ENCODE data around the gene PSD. TPM values are rescaled to one million over a fixed set of nuclear protein-coding genes. Genes with fewer than 3 reads are reported as not detected.

PSD gene
- total RNA-seq, 2 experiments from 2014 or later, result 2.2 to 10.2 TPM

GRCh38 chr10:102460836-102461186 is 42.2 kb upstream of the PSD start:
- Histone ChIP-seq H4K20me1 (ENCODE audit: insufficient read depth, low read length) (no peaks in the 10 kb centered on the region), H3K36me3 (ENCODE audit: insufficient read depth, low read length) (peaks cover 10% of the 10 kb centered on the region), H3K27ac (ENCODE audit: low read depth, low read length, poor library complexity, severe bottlenecking) (no peak overlapping the region), H3K9me2 (ENCODE audit: insufficient read depth, low read length) (no peaks in the 10 kb centered on the region), H3K4me1 (ENCODE audit: insufficient read depth, low read length, poor library complexity, severe bottlenecking) (peaks cover 29% of the 10 kb centered on the region), H3K4me3 (ENCODE audit: low read depth, low read length, poor library complexity, severe bottlenecking) (peak overlapping the region; percentile 78), H3K79me2 (ENCODE audit: insufficient read depth, low read depth, low read length) (peaks cover 18% of the 10 kb centered on the region; the same call in 1 of the 2 replicates), H3K9me3 (ENCODE audit: low read length) (no peaks in the 10 kb centered on the region), H2AFZ (ENCODE audit: low read length) (peak overlapping the region; percentile 98), H3K4me2 (ENCODE audit: low read length) (peak overlapping the region; percentile 97)
- ChIA-PET POLR2A (interaction anchor here (0.6 to 4.6 kb wide), 4 partner anchors 10 to 460 kb away, joined by 3 to 49 read pairs (median 6); partner anchors contain the start of genes C10orf95 and FBXL15), CTCF (ENCODE audit: unreplicated experiment) (no interaction called here)
- no peak for DNase-seq (ENCODE audit: low spot score)
- no TSS peak for BruUV-seq (replicated peaks)
- intact Hi-C loops (cut with micrococcal nuclease; ENCODE audit: unreplicated experiment), result loop anchor here (1.0 to 5.0 kb wide), 3 partner anchors 11 to 64 kb away; partner anchors contain the start of genes CUEDC2 and NFKB2
- no peak for TF ChIP-seq EZH2phosphoT487 (IDR thresholded peaks at IDR 0.05; ENCODE audit: borderline replicate concordance, low read depth, low read length)
- TF ChIP-seq CTCF (conservative IDR thresholded peaks at IDR 0.05; ENCODE audit: low read length), result no peak

GRCh38 chr10:102458656-102459055 is 40.1 kb upstream of the PSD start:
- Histone ChIP-seq H3K27ac (ENCODE audit: low read depth, low read length, poor library complexity, severe bottlenecking) (no peak overlapping the region), H2AFZ (ENCODE audit: low read length) (no peak overlapping the region), H3K79me2 (ENCODE audit: insufficient read depth, low read depth, low read length) (peaks cover 15% of the 10 kb centered on the region; the same call in 1 of the 2 replicates), H3K9me2 (ENCODE audit: insufficient read depth, low read length) (no peaks in the 10 kb centered on the region), H3K9me3 (ENCODE audit: low read length) (no peaks in the 10 kb centered on the region), H3K4me2 (ENCODE audit: low read length) (no peak overlapping the region), H4K20me1 (ENCODE audit: insufficient read depth, low read length) (no peaks in the 10 kb centered on the region), H3K4me1 (ENCODE audit: insufficient read depth, low read length, poor library complexity, severe bottlenecking) (peaks cover 25% of the 10 kb centered on the region), H3K4me3 (ENCODE audit: low read depth, low read length, poor library complexity, severe bottlenecking) (no peak overlapping the region), H3K36me3 (ENCODE audit: insufficient read depth, low read length) (peaks cover 18% of the 10 kb centered on the region)
- BruUV-seq (replicated peaks), result no TSS peak
- DNase-seq (ENCODE audit: low spot score), result no peak
- ChIA-PET POLR2A (interaction anchor here (0.6 kb wide), 1 partner anchor 9 kb away, joined by 5 read pairs; no protein-coding TSS in a partner anchor), CTCF (ENCODE audit: unreplicated experiment) (no interaction called here)
- TF ChIP-seq CTCF (conservative IDR thresholded peaks at IDR 0.05; ENCODE audit: low read length), result no peak
- intact Hi-C loops (cut with micrococcal nuclease; ENCODE audit: unreplicated experiment), result no loop called here

- no peak overlapping the region for H3K4me2 ChIP-seq (ENCODE audit: low read length)
- POLR2A ChIA-PET, result interaction anchor here (0.8 kb wide), 1 partner anchor 8 kb away, joined by 4 read pairs; no protein-coding TSS in a partner anchor
- H3K4me3 ChIP-seq (ENCODE audit: low read depth, low read length, poor library complexity, severe bottlenecking), result no peak overlapping the region
- H3K79me2 ChIP-seq (ENCODE audit: insufficient read depth, low read depth, low read length), result peaks cover 12% of the 10 kb centered on the region; the same call in 1 of the 2 replicates
- no TSS peak for BruUV-seq (replicated peaks)
- no peak overlapping the region for H3K27ac ChIP-seq (ENCODE audit: low read depth, low read length, poor library complexity, severe bottlenecking)
- peaks cover 28% of the 10 kb centered on the region for H3K36me3 ChIP-seq (ENCODE audit: insufficient read depth, low read length)
- H3K9me2 ChIP-seq (ENCODE audit: insufficient read depth, low read length), result no peaks in the 10 kb centered on the region
- H3K9me3 ChIP-seq (ENCODE audit: low read length), result no peaks in the 10 kb centered on the region
- CTCF ChIA-PET (ENCODE audit: unreplicated experiment), result no interaction called here
- DNase-seq (ENCODE audit: low spot score), result no peak
- H2AFZ ChIP-seq (ENCODE audit: low read length), result no peak overlapping the region
- intact Hi-C loops (cut with micrococcal nuclease; ENCODE audit: unreplicated experiment), result no loop called here
- TF ChIP-seq CTCF (conservative IDR thresholded peaks at IDR 0.05; ENCODE audit: low read length) (no peak), EZH2phosphoT487 (IDR thresholded peaks at IDR 0.05; ENCODE audit: borderline replicate concordance, low read depth, low read length) (no peak)
- H3K4me1 ChIP-seq (ENCODE audit: insufficient read depth, low read length, poor library complexity, severe bottlenecking), result peaks cover 23% of the 10 kb centered on the region
- no peaks in the 10 kb centered on the region for H4K20me1 ChIP-seq (ENCODE audit: insufficient read depth, low read length)
Measured at GRCh38 chr10:102457591-102458150, 39.1 kb upstream of the PSD start.

Measured in OCI-LY7 (cell line).